Heart left ventricle (tissue), 16 donors: Measurements from ENCODE around the gene NYAP1. TPM values are rescaled to one million over a fixed set of nuclear protein-coding genes. Genes with fewer than 3 reads are reported as not detected.
"Not testable (repeated sequence)": the region's sequence is repeated elsewhere in the genome, so short reads cannot be mapped to it uniquely, and the experiment has no call there.

ENCODE experiments used
- ATAC-seq, 4 donors: fragments of 200-7000 bp; cut with Tn5 transposase; one replicate each; pipeline ENCODE4 v1.9.1; 2020 to 2022; ENCODE audit warnings: moderate library complexity in 4 of 4, mild to moderate bottlenecking in 3 of 4, moderate number of reproducible peaks in 1 of 4
- DNase-seq, 5 donors: peaks; one replicate each; pipeline ENCODE4 v3.0.0-alpha.2; 2020
- H3K27ac ChIP-seq, 12 donors: fragments of 200-600 bp; sonication (generic) in 4 of 12; one replicate each; pipeline versions ENCODE4 v1.5.0 to v1.8.0; 2016 to 2022; ENCODE audit warnings: mild to moderate bottlenecking in 2 of 12
- H3K27me3 ChIP-seq, 9 donors: fragments of 200-600 bp; sonication (generic) in 2 of 9; one replicate each; pipeline versions ENCODE4 v1.5.1 to v1.8.0; 2016 to 2022; ENCODE audit warnings: mild to moderate bottlenecking in 3 of 9
- H3K36me3 ChIP-seq, 9 donors: fragments of 200-600 bp; sonication (generic) in 2 of 9; one replicate each; pipeline versions ENCODE4 v1.5.0 to v1.8.0; 2018 to 2022; ENCODE audit warnings: mild to moderate bottlenecking in 2 of 9
- H3K4me1 ChIP-seq, 12 donors: fragments of 200-600 bp; sonication (generic) in 4 of 12; one replicate each; pipeline versions ENCODE4 v1.5.0 to v1.8.0; 2016 to 2022; ENCODE audit warnings: mild to moderate bottlenecking in 3 of 12
- H3K4me3 ChIP-seq, 12 donors: fragments of 200-600 bp; sonication (generic) in 4 of 12; one replicate each; pipeline versions ENCODE4 v1.5.0 to v1.8.0; 2017 to 2022; ENCODE audit warnings: mild to moderate bottlenecking in 9 of 12, moderate library complexity in 4 of 12
- H3K9me3 ChIP-seq, 12 donors: fragments of 200-600 bp; sonication (generic) in 4 of 12; one replicate each; pipeline versions ENCODE4 v1.5.0 to v1.8.0; 2016 to 2022; ENCODE audit warnings: mild to moderate bottlenecking in 1 of 12
- CTCF ChIP-seq, 12 donors: fragments of 200-600 bp; sonication (generic) in 4 of 12; IDR thresholded peaks; one replicate each; pipeline versions ENCODE4 v1.5.0 to v1.8.0; 2018 to 2022; ENCODE audit warnings: antibody characterized with exemption in 12 of 12, mild to moderate bottlenecking in 5 of 12
- POLR2A ChIP-seq, 2 donors: fragments of 450-650 bp; IDR thresholded peaks; one replicate each; pipeline ENCODE4 v1.6.1; 2017; ENCODE audit warnings: antibody characterized with exemption in 2 of 2, mild to moderate bottlenecking in 2 of 2, moderate library complexity in 2 of 2
- WGBS, 4 donors: extraction: QIAGEN DNeasy Blood & Tissue Kit in 2 of 4; methylation state at CpG; one replicate each; pipeline versions ENCODE4 v1.1.5 to v1.1.7; 2013 to 2018; 5-methylcytosine and 5-hydroxymethylcytosine counted together
- intact Hi-C, 10 donors: fragments of 100-400 bp; cut with DNase I; formaldehyde crosslinking; loops; one replicate each; pipeline versions ENCODE4 v1.11.1 to v1.14.2; 2022
- polyA plus RNA-seq, 2 donors: library from polyadenylated mRNA; stranded (reverse); fragments of 200-250 nt; gene quantifications; one replicate each; pipeline ENCODE4 v1.2.3, GENCODE V29; 2013
- total RNA-seq, 9 donors: library from RNA; depleted of rRNA in 2 of 9; stranded (reverse); fragments of >200 nt in 2 of 9; fragmentation: NEBNext Ultra II Directional in 3 of 9; extraction: Animal tissue kit (Norgen Biotek cat#: 25700) in 3 of 9; gene quantifications; one replicate each; pipeline versions ENCODE4 v1.1.0 to v1.2.4, GENCODE V29; 2016 to 2023
- donor health status: ischemic (EF 13 %, LVEDD 7.1; RV severe dilation, severe dysfunction).
- donor health status: healthy with polysubstance abuse.
- donor health status: DM: no; HTN: yes; CAD: no.
- donor health status: DM: no; HTN: no; CAD: no.
- donor health status: ischemic (EF 25% LVEDD 6.9; RV normal size, moderate dysfunction).
- donor health status: ischemic (EF 25% LVEDD 5.7; RV mildly dilated, moderate dysfunction).
- donor health status: healthy.
- donor health status: DM: yes; HTN: yes; CAD: no.
- donor health status: ischemic (EF 35%, LVEDD 5.7; RV mildly dilated, moderate dysfunction).
- donor health status: nonischemic (EF 11% LVEDD 7.7; RV severe dilation, severe dysfunction).
- donor health status: DM: yes; HTN: yes; CAD: no.
- donor health status: PGD.
- donor health status: ischemic (EF 29% LVEDD 5.4; RV normal size, mild dysfunction).
- donor health status: nonischemic (EF 23%, LVEDD 6.1; RV moderate dilation, normal function).

NYAP1 gene
- total and polyA plus RNA-seq, 11 donors = 0.16 to 1.1 (median 0.40) TPM; not detected in 3

DNA sequence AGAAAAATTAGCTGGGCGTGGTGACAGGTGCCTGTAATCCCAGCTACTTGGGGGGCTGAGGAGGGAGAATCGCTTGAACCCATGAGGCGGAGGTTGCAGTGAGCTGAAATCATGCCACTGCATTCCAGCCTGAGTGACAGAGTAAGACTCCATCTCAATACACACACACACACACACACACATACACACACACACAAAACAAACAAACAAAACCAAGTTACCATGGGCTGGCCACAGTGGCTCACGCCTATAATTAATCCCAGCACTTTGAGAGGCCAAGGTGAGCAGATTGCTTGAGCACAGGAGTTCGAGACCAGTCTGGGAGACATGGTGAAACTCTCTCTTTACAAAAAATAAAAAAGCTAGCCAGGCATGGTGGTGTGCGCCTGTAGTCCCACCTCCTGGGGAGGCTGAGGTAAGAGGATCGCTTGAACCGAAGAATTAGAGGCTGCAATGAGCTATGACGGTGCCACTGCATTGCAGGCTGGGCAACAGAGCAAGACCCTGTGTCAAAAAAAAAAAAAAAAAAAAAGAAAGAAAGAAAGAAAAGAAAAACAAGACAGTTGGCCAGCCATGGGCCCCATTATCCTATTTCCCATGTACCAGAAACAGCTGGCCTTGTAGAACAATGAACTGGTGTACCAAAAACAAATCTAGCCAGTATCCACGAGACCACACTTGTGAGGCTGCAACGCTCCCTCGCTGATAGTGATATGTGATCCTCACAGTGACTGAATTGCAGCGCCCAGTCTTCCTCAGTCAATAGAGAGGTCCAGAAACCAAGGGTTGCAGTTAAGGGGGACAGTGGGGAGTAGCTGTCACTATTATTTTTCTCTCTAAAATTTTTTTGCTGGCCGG, 48.7 kb downstream of the NYAP1 start:
- no peaks in the 10 kb centered on the region for H3K36me3 ChIP-seq
- WGBS, 4 donors = 82 to 89% (median 86%) methylated on average over 14 of the region's 14 CpGs
- intact Hi-C loops = no loop called here
- H3K4me1 ChIP-seq = no peaks in the 10 kb centered on the region
- TF ChIP-seq CTCF (IDR thresholded peaks at IDR 0.05) (no peak), POLR2A (IDR thresholded peaks at IDR 0.05) (no peak)
- no peaks in the 10 kb centered on the region for H3K9me3 ChIP-seq
- H3K27ac ChIP-seq = no peak overlapping the region
- H3K27me3 ChIP-seq = no peaks in the 10 kb centered on the region
- DNase-seq (no peak), ATAC-seq (no peak)
- no peak overlapping the region for H3K4me3 ChIP-seq

- not testable (repeated sequence) for H3K27ac ChIP-seq, H3K27me3 ChIP-seq, DNase-seq, H3K36me3 ChIP-seq, H3K9me3 ChIP-seq, ATAC-seq, H3K4me3 ChIP-seq
- WGBS, 4 donors = 89 to 95% (median 91%) methylated on average over 9 of the region's 9 CpGs
- H3K4me1 ChIP-seq = peaks cover 0 to 20% (median 13%) of the 10 kb centered on the region in 12 donors
- intact Hi-C loops = loop anchor here in 1 of 10 donors (5.0 kb wide), 1 partner anchor 49 kb away; no protein-coding TSS in a partner anchor
Measured at GRCh38 chr7:100535982-100536381, 52.3 kb downstream of the NYAP1 start.

- H3K9me3 ChIP-seq, ATAC-seq, H3K27ac ChIP-seq, DNase-seq, H3K27me3 ChIP-seq, H3K4me3 ChIP-seq, H3K36me3 ChIP-seq: not testable (repeated sequence)
- H3K4me1 ChIP-seq = peaks cover 0 to 20% (median 13%) of the 10 kb centered on the region in 12 donors
- intact Hi-C loops = loop anchor here in 1 of 10 donors (5.0 kb wide), 1 partner anchor 49 kb away; no protein-coding TSS in a partner anchor
- 80 to 85% (median 82%) methylated on average over 2 of the region's 2 CpGs for WGBS, 4 donors
Measured at GRCh38 chr7:100536695-100537094, 53.0 kb downstream of the NYAP1 start.

GRCh38 chr7:100538348-100538653, 54.6 kb downstream of the NYAP1 start:
- DNase-seq = no peak
- Histone ChIP-seq H3K9me3 (no peaks in the 10 kb centered on the region), H3K4me3 (peak overlapping the region in 9 of 12 donors; percentile 28 to 86 (median 44)), H3K27me3 (no peaks in the 10 kb centered on the region), H3K36me3 (no peaks in the 10 kb centered on the region), H3K4me1 (peaks cover 0 to 27% (median 13%) of the 10 kb centered on the region in 12 donors), H3K27ac (peak overlapping the region in 5 of 12 donors; percentile 22 to 79 (median 49))
- WGBS, 4 donors = 9 to 13% (median 11%) methylated on average over 8 of the region's 8 CpGs
- no peak for ATAC-seq
- intact Hi-C loops = loop anchor here in 3 of 10 donors (2.0 to 5.0 kb wide), 4 partner anchors 48 to 74 kb away; partner anchors contain the start of genes FBXO24 (in 1 of the 3), LRCH4 (in 1 of the 3), MOSPD3 (in 1 of the 3) and TSC22D4 (in 1 of the 3)
- TF ChIP-seq CTCF (IDR thresholded peaks at IDR 0.05) = no peak
- no peak for TF ChIP-seq POLR2A (IDR thresholded peaks at IDR 0.05)
